ENCODE measurements around the gene ACVR1B.

Gene ACVR1B

GRCh38 chr12:52042706-52043385 lies 91.3 kb downstream of the ACVR1B start:
- Histone ChIP-seq H2AFZ (ENCODE audit: low read depth, low read length) (no peak overlapping the region), H3K9ac (ENCODE audit: low read length) (no peak overlapping the region; the same call in 1 of the 2 replicates), H3K4me3 (ENCODE audit: low read length) (peak overlapping the region; percentile 59), H3K9me3 (ENCODE audit: insufficient read depth, low read length) (no peaks in the 10 kb centered on the region), H3K27ac (ENCODE audit: low read length) (no peak overlapping the region), H3K27me3 (ENCODE audit: low read depth, low read length) (no peaks in the 10 kb centered on the region), H3K4me1 (ENCODE audit: low read length) (peaks cover 31% of the 10 kb centered on the region), H3K79me2 (ENCODE audit: low read length) (no peaks in the 10 kb centered on the region), H3K36me3 (replicated peaks; ENCODE audit: low read depth, low read length) (no peaks in the 10 kb centered on the region), H4K20me1 (ENCODE audit: insufficient read depth, low read length) (no peaks in the 10 kb centered on the region), H3K4me2 (ENCODE audit: low read length) (peak overlapping the region; percentile 67)
- no peak for TF ChIP-seq EZH2phosphoT487 (IDR thresholded peaks at IDR 0.05; ENCODE audit: low read depth)
- no peak for TF ChIP-seq CTCF (IDR thresholded peaks at IDR 0.05; ENCODE audit: low read depth, low read length)

GRCh38 chr12:52043386-52044212 lies 92.1 kb downstream of the ACVR1B start:
- no peak overlapping the region for H3K4me3 ChIP-seq (ENCODE audit: low read length)
- H3K79me2 ChIP-seq (ENCODE audit: low read length) = no peaks in the 10 kb centered on the region
- no peaks in the 10 kb centered on the region for H4K20me1 ChIP-seq (ENCODE audit: insufficient read depth, low read length)
- H2AFZ ChIP-seq (ENCODE audit: low read depth, low read length) = no peak overlapping the region
- H3K9ac ChIP-seq (ENCODE audit: low read length) = no peak overlapping the region
- H3K4me2 ChIP-seq (ENCODE audit: low read length) = no peak overlapping the region
- peaks cover 31% of the 10 kb centered on the region for H3K4me1 ChIP-seq (ENCODE audit: low read length)
- H3K9me3 ChIP-seq (ENCODE audit: insufficient read depth, low read length) = no peaks in the 10 kb centered on the region
- TF ChIP-seq CTCF (IDR thresholded peaks at IDR 0.05; ENCODE audit: low read depth, low read length) (no peak), EZH2phosphoT487 (IDR thresholded peaks at IDR 0.05; ENCODE audit: low read depth) (no peak)
- H3K36me3 ChIP-seq (replicated peaks; ENCODE audit: low read depth, low read length) = no peaks in the 10 kb centered on the region
- H3K27me3 ChIP-seq (ENCODE audit: low read depth, low read length) = no peaks in the 10 kb centered on the region
- no peak overlapping the region for H3K27ac ChIP-seq (ENCODE audit: low read length)

- TF ChIP-seq CTCF (IDR thresholded peaks at IDR 0.05; ENCODE audit: low read depth, low read length) = no peak
- TF ChIP-seq EZH2phosphoT487 (IDR thresholded peaks at IDR 0.05; ENCODE audit: low read depth) = no peak
- Histone ChIP-seq H3K4me2 (ENCODE audit: low read length) (no peak overlapping the region), H3K9me3 (ENCODE audit: insufficient read depth, low read length) (no peaks in the 10 kb centered on the region), H3K9ac (ENCODE audit: low read length) (no peak overlapping the region), H4K20me1 (ENCODE audit: insufficient read depth, low read length) (no peaks in the 10 kb centered on the region), H2AFZ (ENCODE audit: low read depth, low read length) (no peak overlapping the region), H3K79me2 (ENCODE audit: low read length) (no peaks in the 10 kb centered on the region), H3K27me3 (ENCODE audit: low read depth, low read length) (no peaks in the 10 kb centered on the region; the same call in 1 of the 2 replicates), H3K4me3 (ENCODE audit: low read length) (no peak overlapping the region), H3K4me1 (ENCODE audit: low read length) (peaks cover 33% of the 10 kb centered on the region), H3K27ac (ENCODE audit: low read length) (no peak overlapping the region), H3K36me3 (replicated peaks; ENCODE audit: low read depth, low read length) (no peaks in the 10 kb centered on the region)
Observed at GRCh38 chr12:52044292-52044983, 92.9 kb downstream of the ACVR1B start.

Data from OCI-LY3 (cell line).